Stomach smooth muscle (tissue), 2 donors: Measurements from ENCODE around the gene ZNF84.

ENCODE experiments used
- H3K27ac ChIP-seq: one replicate; pipeline ENCODE4 v1.7.0; 2013; ENCODE audit warnings: mild to moderate bottlenecking, low read length, inconsistent platforms
- H3K27me3 ChIP-seq, 2 donors: one replicate each; pipeline ENCODE4 v1.7.0; 2013; ENCODE audit warnings: low read length in 2 of 2; ENCODE audit not compliant: insufficient read depth in 2 of 2, control insufficient read depth in 1 of 2
- H3K36me3 ChIP-seq, 2 donors: one replicate each; pipeline ENCODE4 v1.7.0; 2013; ENCODE audit warnings: low read length in 2 of 2; ENCODE audit not compliant: control insufficient read depth in 2 of 2, insufficient read depth in 2 of 2
- H3K4me1 ChIP-seq: one replicate; pipeline ENCODE4 v1.7.0; 2013; ENCODE audit warnings: low read length; ENCODE audit not compliant: control insufficient read depth, insufficient read depth
- H3K4me3 ChIP-seq, 2 donors: one replicate each; pipeline ENCODE4 v1.7.0; 2013; ENCODE audit warnings: low read length in 2 of 2
- H3K9ac ChIP-seq, 2 donors: one replicate each; pipeline ENCODE4 v1.7.0; 2013; ENCODE audit warnings: low read length in 2 of 2, mild to moderate bottlenecking in 1 of 2
- H3K9me3 ChIP-seq, 2 donors: one replicate each; pipeline ENCODE4 v1.7.0; 2013; ENCODE audit warnings: low read length in 2 of 2; ENCODE audit not compliant: control insufficient read depth in 2 of 2
- donor health status: healthy.
- donor health status: Pancreatic carcinoma.

ZNF84 gene

GRCh38 chr12:133037207-133038005 is at the start of gene ZNF84:
Gene ZNF84, plus strand, starts transcription at chr12:133037509. Its CDS starts 3,959 bp downstream, at chr12:133041468.
- Histone ChIP-seq H3K27me3 (no peaks in the 10 kb centered on the region), H3K9me3 (peaks cover 13 to 30% of the 10 kb centered on the region in 2 donors), H3K9ac (peak within 1 kb of the TSS; percentile 78 to 86), H3K36me3 (peaks cover 8 to 17% of the 10 kb centered on the region in 2 donors), H3K27ac (peak within 1 kb of the TSS; percentile 83), H3K4me3 (peak within 1 kb of the TSS; percentile 80 to 86), H3K4me1 (peaks cover 4% of the 10 kb centered on the region)

- Histone ChIP-seq H3K9ac (no peak overlapping the region), H3K9me3 (peaks cover 16 to 28% of the 10 kb centered on the region in 2 donors), H3K27me3 (no peaks in the 10 kb centered on the region), H3K36me3 (peaks cover 0 to 2% of the 10 kb centered on the region in 2 donors), H3K4me1 (no peaks in the 10 kb centered on the region), H3K4me3 (no peak overlapping the region), H3K27ac (no peak overlapping the region)
Observed at GRCh38 chr12:132998741-132999140, 38.6 kb upstream of the ZNF84 start.

GRCh38 chr12:133010657-133011297 is 26.5 kb upstream of the ZNF84 start:
- H3K36me3 ChIP-seq: peaks cover 53% of the 10 kb centered on the region in 2 donors
- H3K4me3 ChIP-seq: peak overlapping the region in 1 of 2 donors; percentile 50
- H3K4me1 ChIP-seq: no peaks in the 10 kb centered on the region
- H3K9me3 ChIP-seq: peaks cover 38 to 39% of the 10 kb centered on the region in 2 donors
- no peaks in the 10 kb centered on the region for H3K27me3 ChIP-seq
- H3K9ac ChIP-seq: no peak overlapping the region
- no peak overlapping the region for H3K27ac ChIP-seq

- H3K9ac ChIP-seq: no peak overlapping the region
- no peaks in the 10 kb centered on the region for H3K27me3 ChIP-seq
- no peaks in the 10 kb centered on the region for H3K4me1 ChIP-seq
- H3K27ac ChIP-seq: no peak overlapping the region
- no peak overlapping the region for H3K4me3 ChIP-seq
- peaks cover 4 to 24% of the 10 kb centered on the region in 2 donors for H3K9me3 ChIP-seq
- peaks cover 0 to 3% of the 10 kb centered on the region in 2 donors for H3K36me3 ChIP-seq
Observed at GRCh38 chr12:133023566-133023965, 13.7 kb upstream of the ZNF84 start.

- no peak overlapping the region for H3K27ac ChIP-seq
- no peak overlapping the region for H3K9ac ChIP-seq
- no peak overlapping the region for H3K4me3 ChIP-seq
- no peaks in the 10 kb centered on the region for H3K27me3 ChIP-seq
- H3K9me3 ChIP-seq: peaks cover 2 to 23% of the 10 kb centered on the region in 2 donors
- H3K36me3 ChIP-seq: no peaks in the 10 kb centered on the region
- H3K4me1 ChIP-seq: no peaks in the 10 kb centered on the region
Observed at GRCh38 chr12:133026996-133027395, 10.3 kb upstream of the ZNF84 start.

GRCh38 chr12:133038118-133038709 is 905 bp downstream of the ZNF84 start:
- Histone ChIP-seq H3K4me3 (peak overlapping the region; percentile 80 to 86), H3K9me3 (peaks cover 19 to 35% of the 10 kb centered on the region in 2 donors)

GRCh38 chr12:133046698-133047097 is 9.4 kb downstream of the ZNF84 start:
- Histone ChIP-seq H3K4me3 (no peak overlapping the region), H3K27ac (no peak overlapping the region), H3K9me3 (peaks cover 57 to 85% of the 10 kb centered on the region in 2 donors), H3K9ac (no peak overlapping the region), H3K27me3 (no peaks in the 10 kb centered on the region), H3K36me3 (peaks cover 71 to 73% of the 10 kb centered on the region in 2 donors), H3K4me1 (no peaks in the 10 kb centered on the region)

More at GRCh38 chr12:133038118-133038709, 905 bp downstream of the ZNF84 start:
- H3K27me3 ChIP-seq: no peaks in the 10 kb centered on the region
- H3K27ac ChIP-seq: peak overlapping the region; percentile 83
- H3K36me3 ChIP-seq: peaks cover 14 to 22% of the 10 kb centered on the region in 2 donors
- H3K9ac ChIP-seq: peak overlapping the region; percentile 78 to 86
- H3K4me1 ChIP-seq: peaks cover 4% of the 10 kb centered on the region

- no peak overlapping the region for H3K27ac ChIP-seq
- H3K9me3 ChIP-seq: peaks cover 68 to 83% of the 10 kb centered on the region in 2 donors
- H3K4me1 ChIP-seq: no peaks in the 10 kb centered on the region
- H3K27me3 ChIP-seq: no peaks in the 10 kb centered on the region
- no peak overlapping the region for H3K9ac ChIP-seq
- H3K36me3 ChIP-seq: peaks cover 28 to 45% of the 10 kb centered on the region in 2 donors
- peak overlapping the region; percentile 16 to 40 for H3K4me3 ChIP-seq
Observed at GRCh38 chr12:133057446-133057845, 20.1 kb downstream of the ZNF84 start.

- Histone ChIP-seq H3K4me1 (no peaks in the 10 kb centered on the region), H3K36me3 (peaks cover 19 to 35% of the 10 kb centered on the region in 2 donors), H3K9me3 (peaks cover 69 to 80% of the 10 kb centered on the region in 2 donors), H3K27me3 (no peaks in the 10 kb centered on the region), H3K9ac (no peak overlapping the region), H3K27ac (no peak overlapping the region), H3K4me3 (peak overlapping the region in 1 of 2 donors; percentile 40)
Observed at GRCh38 chr12:133058203-133059113, 21.1 kb downstream of the ZNF84 start.

- Histone ChIP-seq H3K27me3 (no peaks in the 10 kb centered on the region), H3K9me3 (peaks cover 78 to 85% of the 10 kb centered on the region in 2 donors), H3K27ac (no peak overlapping the region), H3K4me1 (no peaks in the 10 kb centered on the region), H3K36me3 (peaks cover 9 to 20% of the 10 kb centered on the region in 2 donors), H3K9ac (no peak overlapping the region), H3K4me3 (peak overlapping the region in 1 of 2 donors; percentile 26)
Observed at GRCh38 chr12:133061954-133062353, 24.6 kb downstream of the ZNF84 start.
